ENCODE results near the gene HDAC9.

- no peak for TF ChIP-seq CTCF (IDR thresholded peaks at IDR 0.05)
- TF ChIP-seq POLR2AphosphoS5 (IDR thresholded peaks at IDR 0.05; ENCODE audit: low read depth, low read length), result no peak
Measured at GRCh38 chr7:18864967-18865366, 369.4 kb downstream of the HDAC9 start.
